Uterus (tissue), 4 donors: ENCODE data around the gene KCNQ5. TPM values are rescaled to one million over a fixed set of nuclear protein-coding genes. Genes with fewer than 3 reads are reported as not detected.

Source experiments
- DNase-seq, 2 donors: peaks; one replicate each; pipeline ENCODE4 v3.0.0-alpha.2; 2019 to 2020
- H3K27ac ChIP-seq, 2 donors: fragments of 200-600 bp; sonication (generic); 1 replicate in 1 of 2; 2 replicates in 1 of 2; pipeline ENCODE4 v1.5.1; 2016 to 2018
- H3K27me3 ChIP-seq, 2 donors: fragments of 200-600 bp; sonication (generic); one replicate each; pipeline ENCODE4 v1.5.1; 2018 to 2019; ENCODE audit warnings: control low read depth in 1 of 2
- H3K36me3 ChIP-seq, 2 donors: fragments of 200-600 bp; sonication (generic); one replicate each; pipeline ENCODE4 v1.5.1; 2019; ENCODE audit warnings: control low read depth in 1 of 2
- H3K4me1 ChIP-seq, 2 donors: fragments of 200-600 bp; sonication (generic); one replicate each; pipeline ENCODE4 v1.5.1; 2018 to 2019; ENCODE audit warnings: control low read depth in 1 of 2
- H3K4me3 ChIP-seq, 2 donors: fragments of 200-600 bp; sonication (generic); 1 replicate in 1 of 2; 2 replicates in 1 of 2; pipeline ENCODE4 v1.5.1; 2018 to 2019; ENCODE audit warnings: mild to moderate bottlenecking in 1 of 2
- H3K9me3 ChIP-seq, 2 donors: fragments of 200-600 bp; sonication (generic); one replicate each; pipeline ENCODE4 v1.5.1; 2019; ENCODE audit warnings: control low read depth in 1 of 2
- POLR2A ChIP-seq, 2 donors: fragments of 450-650 bp; IDR thresholded peaks; one replicate each; pipeline ENCODE4 v1.6.1; 2016; ENCODE audit warnings: antibody characterized with exemption in 2 of 2, mild to moderate bottlenecking in 1 of 2, moderate library complexity in 1 of 2
- intact Hi-C: fragments of 100-400 bp; cut with DNase I; formaldehyde crosslinking; loops from one replicate; pipeline ENCODE4 v1.15.1; 2023; ENCODE audit warnings: low total_unique reads
- total RNA-seq, 4 donors: library from RNA; depleted of rRNA in 3 of 4; stranded (reverse); fragments of >200 nt in 3 of 4; gene quantifications; one replicate each; pipeline versions ENCODE4 v1.1.0 to v1.2.4, GENCODE V29; 2014 to 2023
- TF ChIP-seq, protein P1 (sequence below), 4 experiments: fragments of 200-600 bp in 2 of 4; fragments of 450-650 bp in 2 of 4; sonication (generic) in 2 of 4; IDR thresholded peaks; one replicate each; pipeline ENCODE4 v1.5.1; 2016 to 2019; ENCODE audit warnings: antibody characterized with exemption in 4 of 4, mild to moderate bottlenecking in 2 of 4, moderate library complexity in 1 of 4
- donor health status: DM: yes; HTN: yes; CAD: no.

The KCNQ5 gene
- total RNA-seq, 4 donors from 2014 or later: 0.34 to 2.4 TPM; not detected in 2

GRCh38 chr6:73058736-73059135 is 436.9 kb downstream of the KCNQ5 start:
- intact Hi-C loops: no loop called here
- H3K4me3 ChIP-seq: no peak overlapping the region

GRCh38 chr6:73062130-73062529 is 440.3 kb downstream of the KCNQ5 start:
- DNase-seq: no peak
- Histone ChIP-seq H3K36me3 (no peaks in the 10 kb centered on the region), H3K4me3 (no peak overlapping the region), H3K27ac (no peak overlapping the region), H3K27me3 (no peaks in the 10 kb centered on the region), H3K4me1 (no peaks in the 10 kb centered on the region), H3K9me3 (no peaks in the 10 kb centered on the region)
- intact Hi-C loops: no loop called here
- no peak for TF ChIP-seq POLR2A (IDR thresholded peaks at IDR 0.05)
- TF ChIP-seq, protein P1, sequence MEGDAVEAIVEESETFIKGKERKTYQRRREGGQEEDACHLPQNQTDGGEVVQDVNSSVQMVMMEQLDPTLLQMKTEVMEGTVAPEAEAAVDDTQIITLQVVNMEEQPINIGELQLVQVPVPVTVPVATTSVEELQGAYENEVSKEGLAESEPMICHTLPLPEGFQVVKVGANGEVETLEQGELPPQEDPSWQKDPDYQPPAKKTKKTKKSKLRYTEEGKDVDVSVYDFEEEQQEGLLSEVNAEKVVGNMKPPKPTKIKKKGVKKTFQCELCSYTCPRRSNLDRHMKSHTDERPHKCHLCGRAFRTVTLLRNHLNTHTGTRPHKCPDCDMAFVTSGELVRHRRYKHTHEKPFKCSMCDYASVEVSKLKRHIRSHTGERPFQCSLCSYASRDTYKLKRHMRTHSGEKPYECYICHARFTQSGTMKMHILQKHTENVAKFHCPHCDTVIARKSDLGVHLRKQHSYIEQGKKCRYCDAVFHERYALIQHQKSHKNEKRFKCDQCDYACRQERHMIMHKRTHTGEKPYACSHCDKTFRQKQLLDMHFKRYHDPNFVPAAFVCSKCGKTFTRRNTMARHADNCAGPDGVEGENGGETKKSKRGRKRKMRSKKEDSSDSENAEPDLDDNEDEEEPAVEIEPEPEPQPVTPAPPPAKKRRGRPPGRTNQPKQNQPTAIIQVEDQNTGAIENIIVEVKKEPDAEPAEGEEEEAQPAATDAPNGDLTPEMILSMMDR (IDR thresholded peaks at IDR 0.05): no peak

More at GRCh38 chr6:73058736-73059135, 436.9 kb downstream of the KCNQ5 start:
- no peaks in the 10 kb centered on the region for H3K4me1 ChIP-seq
- no peaks in the 10 kb centered on the region for H3K9me3 ChIP-seq
- TF ChIP-seq POLR2A (IDR thresholded peaks at IDR 0.05): no peak
- TF ChIP-seq, protein P1 (IDR thresholded peaks at IDR 0.05): no peak
- no peak for DNase-seq
- no peaks in the 10 kb centered on the region for H3K27me3 ChIP-seq
- no peaks in the 10 kb centered on the region for H3K36me3 ChIP-seq
- H3K27ac ChIP-seq: no peak overlapping the region

- Histone ChIP-seq H3K36me3 (no peaks in the 10 kb centered on the region), H3K9me3 (no peaks in the 10 kb centered on the region), H3K27me3 (no peaks in the 10 kb centered on the region), H3K4me3 (no peak overlapping the region), H3K27ac (no peak overlapping the region), H3K4me1 (no peaks in the 10 kb centered on the region)
- TF ChIP-seq, protein P1 (IDR thresholded peaks at IDR 0.05): no peak
- no peak for TF ChIP-seq POLR2A (IDR thresholded peaks at IDR 0.05)
- intact Hi-C loops: no loop called here
- DNase-seq: no peak
Measured at GRCh38 chr6:73062837-73063236, 441.0 kb downstream of the KCNQ5 start.

DNA sequence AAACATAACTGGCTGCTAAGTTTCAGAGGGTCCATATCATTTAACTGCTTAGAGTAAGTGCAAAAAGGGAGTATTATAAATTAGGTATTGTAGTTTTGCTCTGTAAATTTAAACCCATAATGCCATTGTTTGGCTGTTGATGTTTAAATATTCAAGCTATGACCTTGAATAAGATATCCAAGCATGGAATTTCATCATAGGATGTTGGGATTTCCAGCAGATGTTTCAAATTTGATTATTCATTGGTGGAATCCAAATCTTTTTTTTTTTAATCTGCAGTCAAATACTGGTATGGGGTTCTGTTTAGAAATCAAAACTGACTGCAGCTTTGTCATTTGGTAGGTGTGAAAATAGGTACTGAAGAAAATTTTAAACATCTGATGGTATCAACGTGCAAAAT is 442.4 kb downstream of the KCNQ5 start:
- intact Hi-C loops: no loop called here
- no peak for DNase-seq
- H3K4me1 ChIP-seq: no peaks in the 10 kb centered on the region
- H3K36me3 ChIP-seq: no peaks in the 10 kb centered on the region
- H3K27me3 ChIP-seq: no peaks in the 10 kb centered on the region
- H3K9me3 ChIP-seq: no peaks in the 10 kb centered on the region
- TF ChIP-seq, protein P1 (IDR thresholded peaks at IDR 0.05): no peak
- no peak overlapping the region for H3K27ac ChIP-seq
- H3K4me3 ChIP-seq: no peak overlapping the region

- DNase-seq: no peak
- no peaks in the 10 kb centered on the region for H3K4me1 ChIP-seq
- intact Hi-C loops: no loop called here
- no peak overlapping the region for H3K4me3 ChIP-seq
- TF ChIP-seq, protein P1 (IDR thresholded peaks at IDR 0.05): no peak
- TF ChIP-seq POLR2A (IDR thresholded peaks at IDR 0.05): no peak
- H3K36me3 ChIP-seq: no peaks in the 10 kb centered on the region
- no peaks in the 10 kb centered on the region for H3K27me3 ChIP-seq
- H3K27ac ChIP-seq: no peak overlapping the region
- no peaks in the 10 kb centered on the region for H3K9me3 ChIP-seq
Measured at GRCh38 chr6:73073238-73073637, 451.4 kb downstream of the KCNQ5 start.
